Adipocyte (in vitro differentiated cells): ENCODE results near the gene B3GLCT.
A peak's percentile ranks its signal among the peaks of the same experiment; 100 is the strongest.

Experiments
- DNase-seq: peaks from one replicate; pipeline ENCODE4 v3.0.0-alpha.2; 2015; ENCODE audit warnings: low read depth
- H3K27me3 ChIP-seq: replicated peaks from 2 replicates; pipeline ENCODE4 v1.7.0; 2013; ENCODE audit warnings: mild to moderate bottlenecking, low read length, moderate library complexity; ENCODE audit not compliant: control insufficient read depth, insufficient read depth
- H3K36me3 ChIP-seq: 2 replicates; pipeline ENCODE4 v1.7.0; 2013; ENCODE audit warnings: low read length, mild to moderate bottlenecking, moderate library complexity; ENCODE audit not compliant: control insufficient read depth, insufficient read depth, severe bottlenecking
- H3K4me1 ChIP-seq: 2 replicates; pipeline ENCODE4 v1.7.0; 2013; ENCODE audit warnings: mild to moderate bottlenecking, low read length, moderate library complexity; ENCODE audit not compliant: control insufficient read depth, insufficient read depth
- H3K4me3 ChIP-seq: 2 replicates; pipeline ENCODE4 v1.7.0; 2013; ENCODE audit warnings: mild to moderate bottlenecking, low read length, moderate library complexity
- H3K9ac ChIP-seq: 2 replicates; pipeline ENCODE4 v1.7.0; 2013; ENCODE audit warnings: mild to moderate bottlenecking, low read length, moderate library complexity
- H3K9me3 ChIP-seq: 2 replicates; pipeline ENCODE4 v1.7.0; 2013; ENCODE audit warnings: mild to moderate bottlenecking, low read length, moderate library complexity; ENCODE audit not compliant: control insufficient read depth

B3GLCT gene

GRCh38 chr13:31224963-31225559, 25.3 kb downstream of the B3GLCT start:
- DNase-seq: no peak
- Histone ChIP-seq H3K9me3 (no peaks in the 10 kb centered on the region), H3K4me3 (no peak overlapping the region), H3K9ac (no peak overlapping the region), H3K36me3 (no peaks in the 10 kb centered on the region), H3K27me3 (no peaks in the 10 kb centered on the region), H3K4me1 (peaks cover 7% of the 10 kb centered on the region)

- peaks cover 7% of the 10 kb centered on the region for H3K4me1 ChIP-seq
- no peaks in the 10 kb centered on the region for H3K9me3 ChIP-seq
- no peak overlapping the region for H3K9ac ChIP-seq
- H3K36me3 ChIP-seq: no peaks in the 10 kb centered on the region
- no peaks in the 10 kb centered on the region for H3K27me3 ChIP-seq
- no peak for DNase-seq
- H3K4me3 ChIP-seq: no peak overlapping the region
Measured at GRCh38 chr13:31225998-31226675, 26.4 kb downstream of the B3GLCT start.

GRCh38 chr13:31227063-31227462, 27.3 kb downstream of the B3GLCT start:
- no peak overlapping the region for H3K9ac ChIP-seq
- no peak for DNase-seq
- H3K4me1 ChIP-seq: peaks cover 7% of the 10 kb centered on the region
- no peaks in the 10 kb centered on the region for H3K9me3 ChIP-seq
- H3K4me3 ChIP-seq: no peak overlapping the region
- no peaks in the 10 kb centered on the region for H3K36me3 ChIP-seq
- H3K27me3 ChIP-seq: no peaks in the 10 kb centered on the region

GRCh38 chr13:31227870-31228269, 28.1 kb downstream of the B3GLCT start:
- no peaks in the 10 kb centered on the region for H3K9me3 ChIP-seq
- H3K4me3 ChIP-seq: no peak overlapping the region
- H3K9ac ChIP-seq: no peak overlapping the region
- H3K27me3 ChIP-seq: no peaks in the 10 kb centered on the region
- no peaks in the 10 kb centered on the region for H3K36me3 ChIP-seq
- DNase-seq: no peak
- H3K4me1 ChIP-seq: peaks cover 7% of the 10 kb centered on the region

GRCh38 chr13:31234729-31235128, 35.0 kb downstream of the B3GLCT start:
- H3K9me3 ChIP-seq: no peaks in the 10 kb centered on the region
- H3K4me1 ChIP-seq: no peaks in the 10 kb centered on the region
- no peaks in the 10 kb centered on the region for H3K27me3 ChIP-seq
- no peaks in the 10 kb centered on the region for H3K36me3 ChIP-seq
- H3K9ac ChIP-seq: no peak overlapping the region
- DNase-seq: peak; percentile 10
- no peak overlapping the region for H3K4me3 ChIP-seq

GRCh38 chr13:31236211-31236786, 36.5 kb downstream of the B3GLCT start:
- Histone ChIP-seq H3K36me3 (no peaks in the 10 kb centered on the region), H3K9me3 (no peaks in the 10 kb centered on the region), H3K27me3 (no peaks in the 10 kb centered on the region), H3K4me1 (peaks cover 3% of the 10 kb centered on the region), H3K4me3 (no peak overlapping the region), H3K9ac (no peak overlapping the region)
- peak; percentile 88 for DNase-seq

GRCh38 chr13:31240921-31241320, 41.1 kb downstream of the B3GLCT start:
- Histone ChIP-seq H3K9ac (no peak overlapping the region), H3K36me3 (no peaks in the 10 kb centered on the region), H3K27me3 (no peaks in the 10 kb centered on the region), H3K9me3 (no peaks in the 10 kb centered on the region), H3K4me3 (no peak overlapping the region), H3K4me1 (peaks cover 16% of the 10 kb centered on the region)
- DNase-seq: peak; percentile 32

GRCh38 chr13:31242367-31242766, 42.6 kb downstream of the B3GLCT start:
- H3K4me3 ChIP-seq: no peak overlapping the region
- H3K27me3 ChIP-seq: no peaks in the 10 kb centered on the region
- no peaks in the 10 kb centered on the region for H3K9me3 ChIP-seq
- peaks cover 16% of the 10 kb centered on the region for H3K4me1 ChIP-seq
- no peaks in the 10 kb centered on the region for H3K36me3 ChIP-seq
- peak; percentile 25 for DNase-seq
- no peak overlapping the region for H3K9ac ChIP-seq

- Histone ChIP-seq H3K36me3 (no peaks in the 10 kb centered on the region), H3K9me3 (no peaks in the 10 kb centered on the region), H3K27me3 (no peaks in the 10 kb centered on the region), H3K4me3 (no peak overlapping the region), H3K4me1 (peaks cover 16% of the 10 kb centered on the region), H3K9ac (no peak overlapping the region)
- peak; percentile 81 for DNase-seq
Measured at GRCh38 chr13:31242916-31243315, 43.1 kb downstream of the B3GLCT start.

- Histone ChIP-seq H3K4me1 (peaks cover 13% of the 10 kb centered on the region), H3K9ac (no peak overlapping the region), H3K4me3 (no peak overlapping the region), H3K9me3 (no peaks in the 10 kb centered on the region), H3K36me3 (peaks cover 4% of the 10 kb centered on the region), H3K27me3 (no peaks in the 10 kb centered on the region)
- no peak for DNase-seq
Measured at GRCh38 chr13:31245598-31246373, 46.0 kb downstream of the B3GLCT start.

GRCh38 chr13:31246918-31247317, 47.1 kb downstream of the B3GLCT start:
- H3K4me1 ChIP-seq: peaks cover 13% of the 10 kb centered on the region
- no peaks in the 10 kb centered on the region for H3K9me3 ChIP-seq
- no peak for DNase-seq
- H3K27me3 ChIP-seq: no peaks in the 10 kb centered on the region
- H3K9ac ChIP-seq: no peak overlapping the region
- H3K36me3 ChIP-seq: peaks cover 4% of the 10 kb centered on the region
- H3K4me3 ChIP-seq: no peak overlapping the region
